GM12878 (cell line): ENCODE data around the gene PCK1. TPM values are rescaled to one million over a fixed set of nuclear protein-coding genes. Genes with fewer than 3 reads are reported as not detected.

ENCODE experiments used
- ATAC-seq: fragments of 200-7000 bp; cut with Tn5 transposase; 3 replicates; pipeline ENCODE4 v1.9.1; 2020; ENCODE audit warnings: mild to moderate bottlenecking, moderate library complexity
- BruUV-seq: library from RNA; stranded (reverse); fragments of 400-500 nt; replicated peaks from 2 replicates; lab custom pipeline; 2021; lab: Mats Ljungman, UMichigan
- CTCF ChIA-PET: fragments of 300-600 bp; sonication (Branson Sonifier 250); formaldehyde crosslinking; extraction: SDS; loops from one replicate; lab custom pipeline; 2021; ENCODE audit warnings: inconsistent platforms; lab: Yijun Ruan, JAX
- POLR2A ChIA-PET: fragments of 350-600 bp; formaldehyde crosslinking; extraction: SDS; loops from one replicate; lab custom pipeline; 2021; ENCODE audit warnings: inconsistent platforms; lab: Charles Lee
- RAD21 ChIA-PET: fragments of 300-600 bp; sonication (Branson Sonifier 250); formaldehyde crosslinking; loops from one replicate; lab custom pipeline; 2023; ENCODE audit warnings: antibody characterized with exemption; ENCODE audit not compliant: unreplicated experiment; lab: Charles Lee
- SMC1A ChIA-PET: fragments of 300-600 bp; sonication (Branson Sonifier 250); formaldehyde crosslinking; loops from one replicate; lab custom pipeline; 2023; ENCODE audit not compliant: unreplicated experiment, uncharacterized antibody; lab: Charles Lee
- DNase-seq: peaks from one replicate; pipeline ENCODE4 v3.0.0-alpha.2; 2011; ENCODE audit warnings: low read depth, low spot score
- FAIRE-seq: peaks from 3 replicates; lab custom pipeline; 2011; peaks lifted over from hg19 to GRCh38; lab: Jason Lieb, UNC
- H2AFZ ChIP-seq: 2 replicates; pipeline ENCODE4 v1.6.0; 2011; ENCODE audit warnings: low read depth, low read length, control low read depth; ENCODE audit not compliant: control insufficient read depth
- H3K27ac ChIP-seq: 2 replicates; pipeline ENCODE4 v1.5.1; 2011; ENCODE audit warnings: control low read depth; ENCODE audit not compliant: control insufficient read depth, insufficient read depth
- H3K27me3 ChIP-seq, 2 experiments: replicated peaks in 1 of 2; 2 replicates each; pipeline versions ENCODE4 v1.6.0 to v1.6.1; 2011; ENCODE audit warnings: low read length in 1 of 2; ENCODE audit not compliant: control insufficient read depth in 2 of 2, insufficient read depth in 2 of 2
- H3K36me3 ChIP-seq, 2 experiments: 2 replicates each; pipeline ENCODE4 v1.5.1; 2011; ENCODE audit warnings: low read length in 1 of 2; ENCODE audit not compliant: control insufficient read depth in 2 of 2, insufficient read depth in 2 of 2
- H3K4me1 ChIP-seq: 2 replicates; pipeline ENCODE4 v1.6.1; 2011; ENCODE audit warnings: mild to moderate bottlenecking, low read length, moderate library complexity, mixed read lengths; ENCODE audit not compliant: control insufficient read depth, insufficient read depth
- H3K4me2 ChIP-seq: 2 replicates; pipeline ENCODE4 v1.6.0; 2011; ENCODE audit warnings: control low read depth; ENCODE audit not compliant: control insufficient read depth, insufficient read depth
- H3K4me3 ChIP-seq: fragments of 200-600 bp; sonication (generic); 2 replicates; pipeline ENCODE4 v1.5.1; 2016
- H3K79me2 ChIP-seq: 2 replicates; pipeline ENCODE4 v1.6.0; 2011; ENCODE audit warnings: low read length; ENCODE audit not compliant: control insufficient read depth, insufficient read depth
- H3K9ac ChIP-seq: 2 replicates; pipeline ENCODE4 v1.8.0; 2011; ENCODE audit warnings: low read length, control low read depth, mixed read lengths; ENCODE audit not compliant: control insufficient read depth, insufficient read depth
- H3K9me3 ChIP-seq: replicated peaks from 3 replicates; pipeline ENCODE4 v1.5.1; 2011; ENCODE audit warnings: mild to moderate bottlenecking, low read length; ENCODE audit not compliant: control insufficient read depth, insufficient read depth
- H4K20me1 ChIP-seq: 2 replicates; pipeline ENCODE4 v1.6.0; 2011; ENCODE audit not compliant: control insufficient read depth, insufficient read depth
- ASH2L ChIP-seq: fragments of 300-600, 200-600 bp; sonication (generic); IDR thresholded peaks from 2 replicates; pipeline ENCODE4 v1.6.1; 2017; ENCODE audit warnings: low read depth, mild to moderate bottlenecking, borderline replicate concordance
- BACH1 ChIP-seq: fragments of 450-650 bp; IDR thresholded peaks from 2 replicates; pipeline ENCODE4 v1.6.1; 2017; ENCODE audit warnings: mild to moderate bottlenecking, borderline replicate concordance
- DPF2 ChIP-seq: fragments of 450-650 bp; IDR thresholded peaks from 2 replicates; pipeline ENCODE4 v1.6.1; 2017; ENCODE audit warnings: mild to moderate bottlenecking
- KLF5 ChIP-seq: fragments of 450-650 bp; IDR thresholded peaks from 2 replicates; pipeline ENCODE4 v1.6.1; 2014; ENCODE audit warnings: mild to moderate bottlenecking; ENCODE audit not compliant: partially characterized antibody
- NFIC ChIP-seq: IDR thresholded peaks from 2 replicates; pipeline ENCODE4 v1.6.1; 2012; ENCODE audit warnings: low read depth, mild to moderate bottlenecking, inconsistent platforms, low read length, moderate library complexity
- RUNX3 ChIP-seq: IDR thresholded peaks from 2 replicates; pipeline ENCODE4 v1.6.1; 2012; ENCODE audit warnings: low read length, inconsistent platforms
- SIN3A ChIP-seq: IDR thresholded peaks from 2 replicates; pipeline ENCODE4 v1.6.1; 2012; ENCODE audit warnings: low read depth, low read length, improper control_type of control experiment
- SMC3 ChIP-seq: IDR thresholded peaks from 2 replicates; pipeline ENCODE4 v1.6.1; 2011; ENCODE audit warnings: low read length, improper control_type of control experiment, borderline replicate concordance
- SP1 ChIP-seq: IDR thresholded peaks from one replicate; pipeline ENCODE4 v1.6.1; 2011; ENCODE audit warnings: low read depth, low read length
- TBL1XR1 ChIP-seq: IDR thresholded peaks from 2 replicates; pipeline ENCODE4 v1.6.1; 2012; ENCODE audit warnings: low read depth, low read length, improper control_type of control experiment
- ZNF622 ChIP-seq: fragments of 450-650 bp; IDR thresholded peaks from 2 replicates; pipeline ENCODE4 v1.6.1; 2017; ENCODE audit warnings: mild to moderate bottlenecking, inconsistent platforms
- WGBS: methylation state at CpG from one replicate; pipeline ENCODE4 v1.1.6; 2016; ENCODE audit warnings: low lambda C conversion rate; ENCODE audit not compliant: insufficient replicate concordance, insufficient coverage; ENCODE audit errors: missing lambda C conversion rate; 5-methylcytosine and 5-hydroxymethylcytosine counted together
- in situ Hi-C: fragments of 300-500 bp; cut with MboI; formaldehyde crosslinking; loops from 9 replicates; pipeline ENCODE4 v1.14.3; 2018; ENCODE audit warnings: mixed read lengths
- intact Hi-C: fragments of 100-400 bp; cut with micrococcal nuclease; formaldehyde crosslinking; loops from one replicate; pipeline ENCODE4 v1.14.2; 2022; ENCODE audit not compliant: unreplicated experiment
- polyA plus RNA-seq, 11 experiments: library from polyadenylated mRNA; depleted of rRNA in 4 of 11; unstranded in 6 of 11; stranded (reverse) in 5 of 11; fragments of >200 nt; fragmentation: Nextera tagmentation in 4 of 11; fragmentation: Illumina TruSeq in 1 of 11; extraction: Ambion mirVana in 4 of 11; extraction: Trizol in 1 of 11; gene quantifications; 1 replicate in 1 of 11; 2 replicates in 10 of 11; pipeline versions ENCODE4 v1.2.1 to v1.2.3, GENCODE V29; 2011 to 2016; ENCODE audit warnings: inconsistent platforms in 2 of 11, missing spikeins in 2 of 11, low read depth in 1 of 11
- total RNA-seq, 4 experiments: library from RNA; depleted of rRNA in 3 of 4; stranded (reverse); fragments of >200 nt in 3 of 4; fragmentation: Illumina TruSeq in 1 of 4; extraction: Trizol in 1 of 4; gene quantifications; 2 replicates each; pipeline versions ENCODE4 v1.2.1 to v1.2.3, GENCODE V29; 2013 to 2021
- TF ChIP-seq, protein P1 (sequence below): IDR thresholded peaks from 2 replicates; pipeline ENCODE4 v1.6.1; 2012; ENCODE audit warnings: low read length, inconsistent platforms
- TF ChIP-seq, protein P2 (sequence below): fragments of 450-650 bp; IDR thresholded peaks from 2 replicates; pipeline ENCODE4 v1.6.1; 2017; ENCODE audit warnings: borderline replicate concordance
- TF ChIP-seq, protein P3 (sequence below): IDR thresholded peaks from 2 replicates; pipeline ENCODE4 v1.6.1; 2012; ENCODE audit warnings: low read depth, low read length, improper control_type of control experiment
- TF ChIP-seq, protein P4 (sequence below): fragments of 450-650 bp; conservative IDR thresholded peaks from 2 replicates; pipeline ENCODE4 v1.6.1; 2017; ENCODE audit warnings: mild to moderate bottlenecking, moderate library complexity
- TF ChIP-seq, protein P5 (sequence below): fragments of 150-350 bp; IDR thresholded peaks from 2 replicates; pipeline ENCODE4 v1.6.1; 2014; ENCODE audit warnings: mild to moderate bottlenecking, low read depth, low read length

PCK1 gene
- total and polyA plus RNA-seq, 10 of the 15 experiments (the other 5 are each of a cell fraction or from before 2014, with no cell fraction given), result 0.02 to 0.33 (median 0.09) TPM; not detected in 5

DNA sequence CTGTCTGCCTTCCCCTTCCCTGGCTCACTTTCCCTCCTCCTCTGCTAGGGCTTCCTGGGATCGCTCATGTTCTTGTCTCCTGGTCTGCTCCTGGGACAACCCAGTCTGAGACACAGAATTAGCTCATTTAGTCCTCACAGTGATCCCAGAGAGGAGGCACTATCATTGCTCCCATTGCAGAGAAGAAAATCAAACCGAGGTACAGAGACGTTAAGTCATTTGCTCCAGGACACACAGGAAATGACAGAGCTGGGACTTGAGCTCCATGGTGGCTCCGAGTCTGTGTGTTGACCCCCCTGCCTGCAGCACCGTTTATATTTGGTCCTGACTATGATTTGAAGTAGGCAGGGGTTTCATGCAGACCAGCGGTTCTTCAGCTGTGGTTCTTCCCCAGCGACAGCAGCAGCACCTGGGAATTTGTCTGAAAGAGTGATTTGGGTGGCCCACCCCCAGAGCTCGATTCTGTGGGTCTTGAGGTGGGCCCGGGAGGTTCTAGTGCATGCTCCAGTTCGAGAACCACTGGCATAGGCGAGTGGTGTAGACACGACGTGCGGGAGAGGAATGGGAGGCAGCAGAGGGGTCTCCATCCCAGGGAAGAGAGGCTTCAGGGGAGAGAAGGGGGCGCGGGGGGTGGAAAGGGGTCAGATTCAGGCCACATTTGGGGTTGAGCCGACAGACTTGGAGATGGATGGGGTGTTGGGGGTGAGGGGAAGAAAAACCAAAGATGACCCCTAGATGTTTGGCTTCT lies 24.7 kb downstream of the PCK1 start:
- Histone ChIP-seq H3K9ac (no peak overlapping the region), H3K79me2 (no peaks in the 10 kb centered on the region), H3K27me3 (no peaks in the 10 kb centered on the region; a peak in 2 of 4 replicates), H3K4me1 (no peaks in the 10 kb centered on the region), H4K20me1 (no peaks in the 10 kb centered on the region), H3K4me3 (no peak overlapping the region), H3K4me2 (no peak overlapping the region), H3K36me3 (no peaks in the 10 kb centered on the region), H3K27ac (no peak overlapping the region), H3K9me3 (peaks cover 2% of the 10 kb centered on the region; the same call in 1 of the 3 replicates), H2AFZ (no peak overlapping the region)
- in situ Hi-C loops (no loop called here), intact Hi-C loops (no loop called here)
- CTCF ChIA-PET, result no interaction called here
- BruUV-seq, result no TSS peak
- WGBS, result 25% methylated on average over 14 of the region's 17 CpGs
- RAD21 ChIA-PET, result interaction anchor here (0.5 kb wide), 1 partner anchor 87 kb away, joined by 4 read pairs; no protein-coding TSS in a partner anchor
- POLR2A ChIA-PET, result no interaction called here
- no peak for FAIRE-seq
- TF ChIP-seq, protein P1, sequence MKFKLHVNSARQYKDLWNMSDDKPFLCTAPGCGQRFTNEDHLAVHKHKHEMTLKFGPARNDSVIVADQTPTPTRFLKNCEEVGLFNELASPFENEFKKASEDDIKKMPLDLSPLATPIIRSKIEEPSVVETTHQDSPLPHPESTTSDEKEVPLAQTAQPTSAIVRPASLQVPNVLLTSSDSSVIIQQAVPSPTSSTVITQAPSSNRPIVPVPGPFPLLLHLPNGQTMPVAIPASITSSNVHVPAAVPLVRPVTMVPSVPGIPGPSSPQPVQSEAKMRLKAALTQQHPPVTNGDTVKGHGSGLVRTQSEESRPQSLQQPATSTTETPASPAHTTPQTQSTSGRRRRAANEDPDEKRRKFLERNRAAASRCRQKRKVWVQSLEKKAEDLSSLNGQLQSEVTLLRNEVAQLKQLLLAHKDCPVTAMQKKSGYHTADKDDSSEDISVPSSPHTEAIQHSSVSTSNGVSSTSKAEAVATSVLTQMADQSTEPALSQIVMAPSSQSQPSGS, result no peak
- TF ChIP-seq ZNF622 (no peak), RUNX3 (no peak), BACH1 (no peak), ASH2L (no peak), DPF2 (no peak), SIN3A (no peak), TBL1XR1 (no peak), KLF5 (no peak), SP1 (no peak), NFIC (no peak), SMC3 (no peak)
- TF ChIP-seq, protein P2, sequence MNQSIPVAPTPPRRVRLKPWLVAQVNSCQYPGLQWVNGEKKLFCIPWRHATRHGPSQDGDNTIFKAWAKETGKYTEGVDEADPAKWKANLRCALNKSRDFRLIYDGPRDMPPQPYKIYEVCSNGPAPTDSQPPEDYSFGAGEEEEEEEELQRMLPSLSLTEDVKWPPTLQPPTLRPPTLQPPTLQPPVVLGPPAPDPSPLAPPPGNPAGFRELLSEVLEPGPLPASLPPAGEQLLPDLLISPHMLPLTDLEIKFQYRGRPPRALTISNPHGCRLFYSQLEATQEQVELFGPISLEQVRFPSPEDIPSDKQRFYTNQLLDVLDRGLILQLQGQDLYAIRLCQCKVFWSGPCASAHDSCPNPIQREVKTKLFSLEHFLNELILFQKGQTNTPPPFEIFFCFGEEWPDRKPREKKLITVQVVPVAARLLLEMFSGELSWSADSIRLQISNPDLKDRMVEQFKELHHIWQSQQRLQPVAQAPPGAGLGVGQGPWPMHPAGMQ, result no peak
- TF ChIP-seq, protein P3, sequence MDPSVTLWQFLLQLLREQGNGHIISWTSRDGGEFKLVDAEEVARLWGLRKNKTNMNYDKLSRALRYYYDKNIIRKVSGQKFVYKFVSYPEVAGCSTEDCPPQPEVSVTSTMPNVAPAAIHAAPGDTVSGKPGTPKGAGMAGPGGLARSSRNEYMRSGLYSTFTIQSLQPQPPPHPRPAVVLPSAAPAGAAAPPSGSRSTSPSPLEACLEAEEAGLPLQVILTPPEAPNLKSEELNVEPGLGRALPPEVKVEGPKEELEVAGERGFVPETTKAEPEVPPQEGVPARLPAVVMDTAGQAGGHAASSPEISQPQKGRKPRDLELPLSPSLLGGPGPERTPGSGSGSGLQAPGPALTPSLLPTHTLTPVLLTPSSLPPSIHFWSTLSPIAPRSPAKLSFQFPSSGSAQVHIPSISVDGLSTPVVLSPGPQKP, result no peak
- TF ChIP-seq, protein P4, sequence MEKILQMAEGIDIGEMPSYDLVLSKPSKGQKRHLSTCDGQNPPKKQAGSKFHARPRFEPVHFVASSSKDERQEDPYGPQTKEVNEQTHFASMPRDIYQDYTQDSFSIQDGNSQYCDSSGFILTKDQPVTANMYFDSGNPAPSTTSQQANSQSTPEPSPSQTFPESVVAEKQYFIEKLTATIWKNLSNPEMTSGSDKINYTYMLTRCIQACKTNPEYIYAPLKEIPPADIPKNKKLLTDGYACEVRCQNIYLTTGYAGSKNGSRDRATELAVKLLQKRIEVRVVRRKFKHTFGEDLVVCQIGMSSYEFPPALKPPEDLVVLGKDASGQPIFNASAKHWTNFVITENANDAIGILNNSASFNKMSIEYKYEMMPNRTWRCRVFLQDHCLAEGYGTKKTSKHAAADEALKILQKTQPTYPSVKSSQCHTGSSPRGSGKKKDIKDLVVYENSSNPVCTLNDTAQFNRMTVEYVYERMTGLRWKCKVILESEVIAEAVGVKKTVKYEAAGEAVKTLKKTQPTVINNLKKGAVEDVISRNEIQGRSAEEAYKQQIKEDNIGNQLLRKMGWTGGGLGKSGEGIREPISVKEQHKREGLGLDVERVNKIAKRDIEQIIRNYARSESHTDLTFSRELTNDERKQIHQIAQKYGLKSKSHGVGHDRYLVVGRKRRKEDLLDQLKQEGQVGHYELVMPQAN, result no peak
- TF ChIP-seq, protein P5, sequence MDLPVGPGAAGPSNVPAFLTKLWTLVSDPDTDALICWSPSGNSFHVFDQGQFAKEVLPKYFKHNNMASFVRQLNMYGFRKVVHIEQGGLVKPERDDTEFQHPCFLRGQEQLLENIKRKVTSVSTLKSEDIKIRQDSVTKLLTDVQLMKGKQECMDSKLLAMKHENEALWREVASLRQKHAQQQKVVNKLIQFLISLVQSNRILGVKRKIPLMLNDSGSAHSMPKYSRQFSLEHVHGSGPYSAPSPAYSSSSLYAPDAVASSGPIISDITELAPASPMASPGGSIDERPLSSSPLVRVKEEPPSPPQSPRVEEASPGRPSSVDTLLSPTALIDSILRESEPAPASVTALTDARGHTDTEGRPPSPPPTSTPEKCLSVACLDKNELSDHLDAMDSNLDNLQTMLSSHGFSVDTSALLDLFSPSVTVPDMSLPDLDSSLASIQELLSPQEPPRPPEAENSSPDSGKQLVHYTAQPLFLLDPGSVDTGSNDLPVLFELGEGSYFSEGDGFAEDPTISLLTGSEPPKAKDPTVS, result no peak
- SMC1A ChIA-PET, result no interaction called here
- ATAC-seq, result no peak
- no peak for DNase-seq
